ENCODE measurements around the gene BATF.

GRCh38 chr14:75479770-75480600 is 42.3 kb upstream of the BATF start:
- TF ChIP-seq POLR2AphosphoS5 (IDR thresholded peaks at IDR 0.05; ENCODE audit: low read depth) (no peak), CTCF (IDR thresholded peaks at IDR 0.05; ENCODE audit: insufficient read depth, low read length) (no peak)

Measured in HL-60 (cell line).